H9 (cell line): ENCODE data around the gene BBX. TPM values are rescaled to one million over a fixed set of nuclear protein-coding genes. Genes with fewer than 3 reads are reported as not detected.

Experiments
- DNase-seq: peaks from one replicate; pipeline ENCODE4 v3.0.0-alpha.2; 2017
- H2AFZ ChIP-seq: one replicate; pipeline ENCODE4 v1.6.1; 2013; ENCODE audit warnings: mild to moderate bottlenecking, low read length, control low read depth, moderate library complexity
- H2AK5ac ChIP-seq: 2 replicates; pipeline ENCODE4 v1.6.1; 2013; ENCODE audit warnings: low read length, control low read depth, mixed read lengths; ENCODE audit not compliant: insufficient read length
- H2BK120ac ChIP-seq: one replicate; pipeline ENCODE4 v1.6.1; 2013; ENCODE audit warnings: low read depth, mild to moderate bottlenecking, low read length, control low read depth, inconsistent platforms; ENCODE audit not compliant: poor library complexity, severe bottlenecking
- H2BK12ac ChIP-seq: 2 replicates; pipeline ENCODE4 v1.6.1; 2013; ENCODE audit warnings: low read length, control low read depth, mixed read lengths, low read depth; ENCODE audit not compliant: insufficient read length
- H2BK15ac ChIP-seq: 2 replicates; pipeline ENCODE4 v1.6.1; 2013; ENCODE audit warnings: low read depth, low read length, control low read depth
- H2BK20ac ChIP-seq: one replicate; pipeline ENCODE4 v1.6.1; 2013; ENCODE audit warnings: low read depth, mild to moderate bottlenecking, low read length, control low read depth, inconsistent platforms; ENCODE audit not compliant: poor library complexity, severe bottlenecking
- H2BK5ac ChIP-seq: 2 replicates; pipeline ENCODE4 v1.6.1; 2013; ENCODE audit warnings: low read length, control low read depth, mixed read lengths; ENCODE audit not compliant: insufficient read length
- H3K14ac ChIP-seq: 2 replicates; pipeline ENCODE4 v1.6.1; 2013; ENCODE audit warnings: low read length, control low read depth; ENCODE audit not compliant: insufficient read depth
- H3K18ac ChIP-seq: 2 replicates; pipeline ENCODE4 v1.6.1; 2013; ENCODE audit warnings: low read depth, mild to moderate bottlenecking, mixed read lengths, low read length, control low read depth; ENCODE audit not compliant: insufficient read length
- H3K23ac ChIP-seq: 2 replicates; pipeline ENCODE4 v1.6.1; 2013; ENCODE audit warnings: low read length, control low read depth, mixed read lengths, low read depth; ENCODE audit not compliant: insufficient read length
- H3K23me2 ChIP-seq: 2 replicates; pipeline ENCODE4 v1.6.1; 2013; ENCODE audit warnings: low read depth, mild to moderate bottlenecking, mixed read lengths, low read length, control low read depth; ENCODE audit not compliant: insufficient read length, poor library complexity, severe bottlenecking
- H3K27ac ChIP-seq: 2 replicates; pipeline ENCODE4 v1.5.1; 2013; ENCODE audit warnings: low read length, control low read depth, mixed read lengths, low read depth; ENCODE audit not compliant: insufficient read length
- H3K27me3 ChIP-seq: 2 replicates; pipeline ENCODE4 v1.6.1; 2013; ENCODE audit warnings: low read length, control low read depth, inconsistent platforms; ENCODE audit not compliant: insufficient read depth
- H3K4ac ChIP-seq: 2 replicates; pipeline ENCODE4 v1.6.1; 2013; ENCODE audit warnings: low read depth, mild to moderate bottlenecking, control low read depth, inconsistent platforms, low read length, moderate library complexity
- H3K4me1 ChIP-seq: 2 replicates; pipeline ENCODE4 v1.6.1; 2013; ENCODE audit warnings: low read length, control low read depth, inconsistent platforms; ENCODE audit not compliant: insufficient read depth
- H3K4me2 ChIP-seq: 2 replicates; pipeline ENCODE4 v1.6.1; 2013; ENCODE audit warnings: low read length, control low read depth, mixed read lengths; ENCODE audit not compliant: insufficient read length, insufficient read depth
- H3K56ac ChIP-seq: 2 replicates; pipeline ENCODE4 v1.6.1; 2013; ENCODE audit warnings: low read depth, mild to moderate bottlenecking, mixed read lengths, low read length, control low read depth; ENCODE audit not compliant: insufficient read length
- H3K79me1 ChIP-seq: 2 replicates; pipeline ENCODE4 v1.6.1; 2013; ENCODE audit warnings: low read depth, mild to moderate bottlenecking, moderate library complexity, low read length, control low read depth, inconsistent platforms; ENCODE audit not compliant: insufficient read depth, poor library complexity, severe bottlenecking
- H3K79me2 ChIP-seq: 2 replicates; pipeline ENCODE4 v1.6.1; 2013; ENCODE audit warnings: low read length, control low read depth, inconsistent platforms; ENCODE audit not compliant: insufficient read depth
- H3K9ac ChIP-seq: 2 replicates; pipeline ENCODE4 v1.6.1; 2013; ENCODE audit warnings: low read length, control low read depth, mixed read lengths; ENCODE audit not compliant: insufficient read length; ENCODE audit errors: extremely low read depth
- H3K9me3 ChIP-seq: one replicate; pipeline ENCODE4 v1.6.1; 2013; ENCODE audit warnings: low read depth, low read length, inconsistent platforms; ENCODE audit not compliant: control insufficient read depth
- H3T11ph ChIP-seq: one replicate; pipeline ENCODE4 v1.6.1; 2013; ENCODE audit warnings: mild to moderate bottlenecking, low read length, control low read depth, inconsistent platforms
- H4K20me1 ChIP-seq: one replicate; pipeline ENCODE4 v1.6.1; 2013; ENCODE audit not compliant: control insufficient read depth, insufficient read length, insufficient read depth
- H4K5ac ChIP-seq: 2 replicates; pipeline ENCODE4 v1.6.1; 2013; ENCODE audit warnings: low read depth, mild to moderate bottlenecking, mixed read lengths, low read length, control low read depth; ENCODE audit not compliant: insufficient read length
- H4K8ac ChIP-seq: replicated peaks from 2 replicates; pipeline ENCODE4 v1.6.1; 2013; ENCODE audit warnings: low read length, control low read depth, mixed read lengths, low read depth; ENCODE audit not compliant: insufficient read length
- H4K91ac ChIP-seq: 2 replicates; pipeline ENCODE4 v1.6.1; 2013; ENCODE audit warnings: low read depth, mild to moderate bottlenecking, moderate library complexity, mixed read lengths, low read length, control low read depth; ENCODE audit not compliant: insufficient read length
- H3K27ac Mint-ChIP-seq, 3 experiments: 2 replicates in 2 of 3; 3 replicates in 1 of 3; pipeline ENCODE4 v1.8.0; 2020 to 2021; ENCODE audit warnings: mixed read lengths in 3 of 3, mild to moderate bottlenecking in 1 of 3, moderate library complexity in 1 of 3
- H3K27me3 Mint-ChIP-seq: 2 replicates; pipeline ENCODE4 v1.8.0; 2021; ENCODE audit warnings: low read depth, mild to moderate bottlenecking, moderate library complexity, mixed read lengths
- H3K36me3 Mint-ChIP-seq, 3 experiments: 2 replicates in 2 of 3; 3 replicates in 1 of 3; pipeline ENCODE4 v1.8.0; 2020 to 2021; ENCODE audit warnings: low read depth in 3 of 3, mixed read lengths in 3 of 3; ENCODE audit not compliant: insufficient read depth in 1 of 3
- H3K4me1 Mint-ChIP-seq, 2 experiments: 2 replicates each; pipeline ENCODE4 v1.8.0; 2020; ENCODE audit warnings: mixed read lengths in 2 of 2
- H3K4me3 Mint-ChIP-seq, 2 experiments: 2 replicates in 1 of 2; 3 replicates in 1 of 2; pipeline ENCODE4 v1.8.0; 2020 to 2021; ENCODE audit warnings: mild to moderate bottlenecking in 2 of 2, mixed read lengths in 2 of 2, moderate library complexity in 1 of 2
- H3K9me3 Mint-ChIP-seq, 2 experiments: 2 replicates in 1 of 2; 3 replicates in 1 of 2; pipeline ENCODE4 v1.8.0; 2020; ENCODE audit warnings: mild to moderate bottlenecking in 2 of 2, mixed read lengths in 2 of 2, moderate library complexity in 1 of 2
- CTCF ChIP-seq: fragments of 200-600 bp; sonication (generic); conservative IDR thresholded peaks from 3 replicates; pipeline ENCODE4 v1.8.0; 2021; ENCODE audit warnings: antibody characterized with exemption, mild to moderate bottlenecking
- WGBS: extraction: QIAGEN DNeasy Blood & Tissue Kit; methylation state at CpG from one replicate; pipeline ENCODE4 v1.1.7; 2013; ENCODE audit warnings: missing lambda C conversion rate, low lambda C conversion rate, mixed read lengths; ENCODE audit not compliant: insufficient read length; ENCODE audit errors: extremely low coverage; 5-methylcytosine and 5-hydroxymethylcytosine counted together
- total RNA-seq: library from RNA; stranded (reverse); gene quantifications from 2 replicates; pipeline ENCODE4 v1.2.1, GENCODE V29; 2021

BBX gene
- total RNA-seq, 1 experiment from 2014 or later = 34.8 TPM

- no peak overlapping the region for H2AFZ ChIP-seq
- no peak overlapping the region for H2BK120ac ChIP-seq
- no peaks in the 10 kb centered on the region for H3K79me2 ChIP-seq
- Mint-ChIP-seq H3K27ac (no peak overlapping the region), H3K4me1 (peaks cover 3% of the 10 kb centered on the region in 2 experiments; a peak in 2 of 4 replicates), H3K9me3 (no peaks in the 10 kb centered on the region), H3K27me3 (no peaks in the 10 kb centered on the region), H3K36me3 (peaks cover 0 to 12% (median 4%) of the 10 kb centered on the region in 3 experiments; a peak in 5 of 7 replicates), H3K4me3 (no peak overlapping the region)
- no peak overlapping the region for H2AK5ac ChIP-seq
- H3T11ph ChIP-seq = no peak overlapping the region
- no peak overlapping the region for H3K14ac ChIP-seq
- no peak for DNase-seq
- H2BK20ac ChIP-seq = no peak overlapping the region
- H4K5ac ChIP-seq = no peak overlapping the region
- no peak overlapping the region for H3K23ac ChIP-seq
- no peak overlapping the region for H2BK15ac ChIP-seq
- TF ChIP-seq CTCF = no peak
- H2BK5ac ChIP-seq = no peak overlapping the region
- H4K20me1 ChIP-seq = no peaks in the 10 kb centered on the region
- H3K23me2 ChIP-seq = no peaks in the 10 kb centered on the region
- H4K8ac ChIP-seq = no peak overlapping the region
- H3K9ac ChIP-seq = no peak overlapping the region
- no peak overlapping the region for H3K27ac ChIP-seq
- H3K4ac ChIP-seq = no peak overlapping the region
- H3K4me2 ChIP-seq = no peak overlapping the region
- H4K91ac ChIP-seq = no peak overlapping the region
- WGBS = no CpG with 5 or more reads among the region's 4 CpGs
- no peak overlapping the region for H3K56ac ChIP-seq
- H2BK12ac ChIP-seq = no peak overlapping the region
- no peaks in the 10 kb centered on the region for H3K4me1 ChIP-seq
- H3K18ac ChIP-seq = no peak overlapping the region
- no peaks in the 10 kb centered on the region for H3K9me3 ChIP-seq
- H3K79me1 ChIP-seq = no peaks in the 10 kb centered on the region
- H3K27me3 ChIP-seq = no peaks in the 10 kb centered on the region
These were observed 231.2 kb downstream of the BBX start for GRCh38 chr3:107753976-107754375.
